ENCODE data around the gene KCMF1. TPM values are rescaled to one million over a fixed set of nuclear protein-coding genes. Genes with fewer than 3 reads are reported as not detected.

KCMF1 gene
- total and polyA plus RNA-seq, 7 donors: 74.6 to 374 (median 148) TPM

- intact Hi-C loops (cut with DNase I): loop anchor here in 1 of 2 donors (2.0 to 10.0 kb wide), 3 partner anchors 89 to 429 kb away; no protein-coding TSS in a partner anchor
- peak overlapping the region; percentile 55 for H3K4me3 ChIP-seq
- 5 to 7% (median 6%) methylated on average over 34 of the region's 34 CpGs for WGBS, 3 donors
Observed at GRCh38 chr2:84925724-84926376, 45.1 kb upstream of the KCMF1 start.

GRCh38 chr2:84927275-84927627, 43.7 kb upstream of the KCMF1 start:
- TF ChIP-seq CTCF (IDR thresholded peaks at IDR 0.05): no peak
- WGBS, 3 donors: 43 to 45% (median 44%) methylated on average over 3 of the region's 3 CpGs
- Histone ChIP-seq H3K4me1 (no peaks in the 10 kb centered on the region), H3K27me3 (ENCODE audit: insufficient read depth in 3 of 3, low read length in 2 of 3) (peaks cover 0 to 2% (median 0%) of the 10 kb centered on the region in 3 donors), H3K27ac (no peak overlapping the region), H3K9me3 (no peaks in the 10 kb centered on the region), H3K36me3 (ENCODE audit: insufficient read depth in 1 of 2, low read depth in 1 of 2) (no peaks in the 10 kb centered on the region), H3K4me3 (no peak overlapping the region)
- DNase-seq (no peak), ATAC-seq (no peak)
- intact Hi-C loops (cut with DNase I): loop anchor here in 1 of 2 donors (2.0 to 10.0 kb wide), 3 partner anchors 88 to 430 kb away; no protein-coding TSS in a partner anchor

More at GRCh38 chr2:84925724-84926376, 45.1 kb upstream of the KCMF1 start:
- H3K27ac ChIP-seq: no peak overlapping the region
- no peaks in the 10 kb centered on the region for H3K27me3 ChIP-seq (ENCODE audit: insufficient read depth in 3 of 3, low read length in 2 of 3)
- peak; percentile 94 for TF ChIP-seq CTCF (IDR thresholded peaks at IDR 0.05)
- no peaks in the 10 kb centered on the region for H3K36me3 ChIP-seq (ENCODE audit: insufficient read depth in 1 of 2, low read depth in 1 of 2)
- ATAC-seq: peak; percentile 84 to 94 (median 87)
- H3K4me1 ChIP-seq: no peaks in the 10 kb centered on the region
- H3K9me3 ChIP-seq: no peaks in the 10 kb centered on the region
- peak; percentile 96 for DNase-seq

GRCh38 chr2:84931384-84931821, 39.6 kb upstream of the KCMF1 start:
- ATAC-seq: no peak
- 21 to 33% (median 27%) methylated on average over 1 of the region's 1 CpG for WGBS, 3 donors
- no peak for DNase-seq
- TF ChIP-seq CTCF (IDR thresholded peaks at IDR 0.05): no peak
- H3K4me3 ChIP-seq: no peak overlapping the region
- H3K27me3 ChIP-seq (ENCODE audit: insufficient read depth in 3 of 3, low read length in 2 of 3): peaks cover 0 to 2% (median 0%) of the 10 kb centered on the region in 3 donors
- H3K36me3 ChIP-seq (ENCODE audit: insufficient read depth in 1 of 2, low read depth in 1 of 2): no peaks in the 10 kb centered on the region
- intact Hi-C loops (cut with DNase I): no loop called here
- no peaks in the 10 kb centered on the region for H3K4me1 ChIP-seq
- no peak overlapping the region for H3K27ac ChIP-seq
- no peaks in the 10 kb centered on the region for H3K9me3 ChIP-seq

- H3K36me3 ChIP-seq (ENCODE audit: insufficient read depth in 1 of 2, low read depth in 1 of 2): no peaks in the 10 kb centered on the region
- WGBS, 3 donors: 80 to 88% (median 84%) methylated on average over 5 of the region's 5 CpGs
- ATAC-seq: no peak
- no peaks in the 10 kb centered on the region for H3K9me3 ChIP-seq
- H3K27ac ChIP-seq: no peak overlapping the region
- intact Hi-C loops (cut with DNase I): no loop called here
- no peak for DNase-seq
- no peak for TF ChIP-seq CTCF (IDR thresholded peaks at IDR 0.05)
- H3K4me1 ChIP-seq: no peaks in the 10 kb centered on the region
- H3K4me3 ChIP-seq: no peak overlapping the region
- H3K27me3 ChIP-seq (ENCODE audit: insufficient read depth in 3 of 3, low read length in 2 of 3): no peaks in the 10 kb centered on the region
Observed at GRCh38 chr2:84938194-84938879, 32.6 kb upstream of the KCMF1 start.

Data from psoas muscle (tissue), 8 donors.